GM18867 (cell line): ENCODE data around the gene RHBDL1.

Experiments
- ATAC-seq: cut with Tn5 transposase; IDR thresholded peaks from one replicate; pipeline ENCODE4 v1.9.1; 2021; ENCODE audit warnings: mild to moderate bottlenecking, moderate library complexity; ENCODE audit not compliant: unreplicated experiment

The RHBDL1 gene

GRCh38 chr16:674968-675883 lies at the start of gene RHBDL1:
RHBDL1 (plus strand) TSS chr16:675671; CDS start chr16:675791, 120 bp downstream.
- no peak for ATAC-seq

- no peak for ATAC-seq
These were observed 49.3 kb upstream of the RHBDL1 start for GRCh38 chr16:625977-626765.

GRCh38 chr16:626787-627453 lies 48.6 kb upstream of the RHBDL1 start:
- ATAC-seq, result no peak

- ATAC-seq, result no peak
These were observed 47.8 kb upstream of the RHBDL1 start for GRCh38 chr16:627454-628239.

GRCh38 chr16:628321-629061 lies 47.0 kb upstream of the RHBDL1 start:
- no peak for ATAC-seq

- ATAC-seq, result no peak
These were observed 46.2 kb upstream of the RHBDL1 start for GRCh38 chr16:629185-629832.

GRCh38 chr16:629833-630248 lies 45.6 kb upstream of the RHBDL1 start:
- ATAC-seq, result no peak

- ATAC-seq, result no peak
These were observed 45.1 kb upstream of the RHBDL1 start for GRCh38 chr16:630249-630814.

- ATAC-seq, result no peak
These were observed 44.6 kb upstream of the RHBDL1 start, which contains the start of gene WFIKKN1 for GRCh38 chr16:630815-631405. WFIKKN1 (plus strand) TSS chr16:630985; CDS start chr16:631254, 269 bp downstream.

- ATAC-seq, result no peak
These were observed 43.6 kb upstream of the RHBDL1 start for GRCh38 chr16:631808-632358.

GRCh38 chr16:632486-633335 lies 42.8 kb upstream of the RHBDL1 start:
- no peak for ATAC-seq

GRCh38 chr16:633336-634050 lies 42.0 kb upstream of the RHBDL1 start:
- no peak for ATAC-seq

GRCh38 chr16:634051-634670 lies 41.3 kb upstream of the RHBDL1 start:
- ATAC-seq, result no peak

GRCh38 chr16:634996-635395 lies 40.5 kb upstream of the RHBDL1 start:
- ATAC-seq, result no peak

GRCh38 chr16:635573-636205 lies 39.8 kb upstream of the RHBDL1 start:
- peak; percentile 12 for ATAC-seq
